ENCODE data around the gene CTBP1. TPM values are rescaled to one million over a fixed set of nuclear protein-coding genes. Genes with fewer than 3 reads are reported as not detected.

CTBP1 gene
- total and polyA plus RNA-seq, 9 of the 15 experiments (the other 6 are each of a cell fraction or from before 2014, with no cell fraction given) = 14.5 to 162 (median 68.2) TPM

GRCh38 chr4:1264942-1265341, 16.0 kb upstream of the CTBP1 start:
- ATAC-seq (no peak), DNase-seq (ENCODE audit: extremely low read depth in 1 of 4, low spot score in 3 of 4) (no peak), FAIRE-seq (no peak)
- Histone ChIP-seq H2AFZ (ENCODE audit: low read depth, low read length) (no peak overlapping the region), H3K9ac (ENCODE audit: insufficient read depth in 1 of 2, low read depth in 2 of 2, low read length in 2 of 2) (no peak overlapping the region), H3K27me3 (ENCODE audit: control insufficient read depth in 2 of 2, insufficient read depth in 2 of 2, low read length in 2 of 2) (peaks cover 24 to 29% of the 10 kb centered on the region in 2 experiments), H3K27ac (ENCODE audit: extremely low read depth, low read depth, low read length) (no peak overlapping the region), H3K9me1 (ENCODE audit: control insufficient read depth, insufficient read depth, low read length) (no peaks in the 10 kb centered on the region), H3K4me2 (ENCODE audit: insufficient read depth, low read length) (no peak overlapping the region), H3K36me3 (ENCODE audit: control insufficient read depth, insufficient read depth, low read length) (no peaks in the 10 kb centered on the region), H3K79me2 (ENCODE audit: control insufficient read depth, insufficient read depth, low read length) (no peaks in the 10 kb centered on the region), H4K20me1 (replicated peaks; ENCODE audit: control insufficient read depth, insufficient read depth, low read length) (no peaks in the 10 kb centered on the region), H3K4me3 (no peak overlapping the region), H3K4me1 (replicated peaks in 1 of 2; ENCODE audit: control insufficient read depth in 2 of 2, insufficient read depth in 2 of 2, low read length in 2 of 2) (peaks cover 0 to 4% of the 10 kb centered on the region in 2 experiments; a peak in 2 of 5 replicates), H3K9me3 (replicated peaks; ENCODE audit: control insufficient read depth, insufficient read depth, low read depth, low read length) (peaks cover 9% of the 10 kb centered on the region; the same call in 1 of the 2 replicates)
- in situ Hi-C loops (cut with MboI) (no loop called here), intact Hi-C loops (cut with micrococcal nuclease) (no loop called here)
- POLR2A ChIA-PET = no interaction called here
- BruUV-seq (replicated peaks) = no TSS peak
- CTCF ChIA-PET (ENCODE audit: low intra/inter-chr PET ratio) = no interaction called here
- WGBS (ENCODE audit: insufficient coverage, low coverage, missing lambda C conversion rate) = 7% methylated on average over 3 of the region's 3 CpGs
- TF ChIP-seq NR1H2 (CRISPR knock-in tag; IDR thresholded peaks at IDR 0.05) (no peak), AFF4 (CRISPR knock-in tag; IDR thresholded peaks at IDR 0.05) (no peak), ZNF584 (CRISPR knock-in tag; IDR thresholded peaks at IDR 0.05; ENCODE audit: low read depth) (no peak), HNRNPL (IDR thresholded peaks at IDR 0.05; ENCODE audit: low read depth, low read length) (no peak), MEF2A (IDR thresholded peaks at IDR 0.05; ENCODE audit: control insufficient read depth, low read depth, low read length) (no peak), RBM14 (IDR thresholded peaks at IDR 0.05; ENCODE audit: borderline replicate concordance, insufficient read depth, low read depth, low read length) (no peak), GTF2F1 (IDR thresholded peaks at IDR 0.05; ENCODE audit: low read depth, low read length) (no peak), TBL1XR1 (IDR thresholded peaks at IDR 0.05; ENCODE audit: low read length in 2 of 2) (no peak), MEF2D (tag; conservative IDR thresholded peaks at IDR 0.05; ENCODE audit: low read depth) (no peak), SREBF1 (IDR thresholded peaks at IDR 0.05; ENCODE audit: borderline replicate concordance, low read depth, low read length) (no peak), REST (IDR thresholded peaks at IDR 0.05; ENCODE audit: borderline replicate concordance) (no peak), REST (CRISPR knock-in tag; IDR thresholded peaks at IDR 0.05; ENCODE audit: low read depth) (no peak)

Measured in K562 (cell line).